Activated CD8-positive, alpha-beta memory T cell treated with anti-CD3 and anti-CD28 coated beads, Interleukin-2, amount 10 ng/mL, durations not matched to agents 7 days and 5 days (primary cell): Measurements from ENCODE around the gene SLC35A3. TPM values are rescaled to one million over a fixed set of nuclear protein-coding genes. Genes with fewer than 3 reads are reported as not detected.

Experiments used
- ATAC-seq: fragments of 150-1000 bp; cut with Tn5 transposase; one replicate; pipeline ENCODE4 v1.10.0; 2021; ENCODE audit warnings: moderate library complexity
- CTCF ChIA-PET: fragments of 350-600 bp; sonication (Branson Sonifier 250); formaldehyde crosslinking; loops from one replicate; lab custom pipeline; 2021; ENCODE audit warnings: antibody characterized with exemption; lab: Charles Lee
- DNase-seq: peaks from one replicate; pipeline ENCODE4 v3.0.0-alpha.2; 2020
- H3K27ac Mint-ChIP-seq: one replicate; pipeline ENCODE4 v1.8.0; 2021; ENCODE audit warnings: mild to moderate bottlenecking, mixed read lengths
- H3K27me3 Mint-ChIP-seq: one replicate; pipeline ENCODE4 v1.8.0; 2021; ENCODE audit warnings: mixed read lengths
- H3K36me3 Mint-ChIP-seq: one replicate; pipeline ENCODE4 v1.8.0; 2021; ENCODE audit warnings: mild to moderate bottlenecking, mixed read lengths
- H3K4me1 Mint-ChIP-seq: one replicate; pipeline ENCODE4 v1.8.0; 2021; ENCODE audit warnings: mixed read lengths
- H3K4me3 Mint-ChIP-seq: one replicate; pipeline ENCODE4 v1.8.0; 2021; ENCODE audit warnings: mild to moderate bottlenecking, moderate library complexity, mixed read lengths
- H3K9me3 Mint-ChIP-seq: one replicate; pipeline ENCODE4 v1.8.0; 2022; ENCODE audit warnings: low read depth, mixed read lengths
- total RNA-seq, 2 experiments: library from RNA; stranded (reverse); gene quantifications; one replicate each; pipeline ENCODE4 v1.2.3, GENCODE V29; 2021

Gene SLC35A3
- total RNA-seq, 2 experiments from 2014 or later = 14.6 to 17.7 TPM

DNA sequence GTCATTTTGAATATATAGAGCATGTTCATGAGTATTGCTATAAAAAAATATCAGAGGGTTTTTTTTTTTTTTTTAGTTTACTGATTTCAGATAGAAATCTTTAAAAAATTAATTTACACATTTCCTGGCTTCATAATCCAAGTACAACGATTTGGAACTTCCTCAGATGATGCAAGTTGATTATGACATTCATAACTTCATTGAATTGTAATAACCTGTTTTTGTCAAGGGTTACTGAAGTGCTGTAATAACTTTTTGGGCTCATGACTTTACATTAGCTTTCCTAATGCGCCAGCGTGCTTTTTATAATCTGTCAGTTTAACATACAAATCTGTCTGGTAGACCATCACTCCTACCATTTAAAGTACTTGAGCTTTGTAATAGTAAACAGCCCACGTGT, 81.6 kb downstream of the SLC35A3 start:
- no peak for DNase-seq
- Mint-ChIP-seq H3K4me1 (peaks cover 45% of the 10 kb centered on the region), H3K36me3 (peaks cover 41% of the 10 kb centered on the region), H3K27ac (no peak overlapping the region), H3K9me3 (no peaks in the 10 kb centered on the region), H3K4me3 (no peak overlapping the region), H3K27me3 (no peaks in the 10 kb centered on the region)
- ATAC-seq = no peak
- CTCF ChIA-PET = interaction anchor here (1.4 kb wide), 1 partner anchor 10 kb away, joined by 3 read pairs; no protein-coding TSS in a partner anchor

DNA sequence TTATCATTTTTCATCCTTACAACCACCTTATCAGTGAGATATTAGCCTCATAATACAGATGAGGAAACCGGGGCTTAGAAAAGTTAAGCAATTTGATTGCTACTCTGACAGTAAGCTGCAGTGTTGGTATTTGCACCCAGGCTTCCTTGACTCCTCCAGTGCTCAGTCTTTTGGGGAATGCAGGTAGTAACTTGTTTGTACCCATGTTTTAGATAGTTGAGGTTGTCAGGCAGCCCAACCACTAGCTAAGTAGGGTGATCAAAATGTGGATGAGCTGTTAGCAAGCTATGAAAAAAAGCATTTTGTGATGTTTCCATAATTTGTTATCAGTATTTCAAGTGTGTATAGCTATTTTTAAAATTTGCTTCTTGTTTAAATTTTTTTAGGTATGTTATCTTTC, 82.1 kb downstream of the SLC35A3 start:
- no peak overlapping the region for H3K27ac Mint-ChIP-seq
- H3K36me3 Mint-ChIP-seq = peaks cover 40% of the 10 kb centered on the region
- H3K4me3 Mint-ChIP-seq = no peak overlapping the region
- CTCF ChIA-PET = interaction anchor here (1.2 to 1.4 kb wide), 2 partner anchors 10 to 91 kb away, joined by 3 read pairs; no protein-coding TSS in a partner anchor
- DNase-seq = no peak
- ATAC-seq = no peak
- H3K4me1 Mint-ChIP-seq = peaks cover 40% of the 10 kb centered on the region
- H3K27me3 Mint-ChIP-seq = no peaks in the 10 kb centered on the region
- H3K9me3 Mint-ChIP-seq = no peaks in the 10 kb centered on the region

DNA sequence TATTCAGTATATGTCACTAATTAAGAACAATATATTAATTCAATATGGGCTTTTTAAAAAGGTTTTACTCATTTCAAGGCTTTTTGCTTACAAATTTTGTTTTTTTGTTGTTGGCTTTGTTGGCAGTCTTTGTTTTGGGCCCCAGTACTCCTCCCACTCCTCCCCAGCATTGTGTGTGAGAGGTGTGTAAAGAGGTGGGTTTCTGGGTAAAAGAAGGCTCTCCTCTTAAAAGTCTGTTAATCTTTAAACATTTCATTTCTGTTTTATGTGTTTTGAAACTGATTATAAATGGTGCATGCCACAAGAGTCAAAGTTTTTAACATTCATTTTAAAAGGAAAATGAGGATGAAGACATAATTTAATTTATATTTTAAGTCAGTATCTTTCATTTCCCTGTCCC, 83.3 kb downstream of the SLC35A3 start:
- H3K36me3 Mint-ChIP-seq = peaks cover 41% of the 10 kb centered on the region
- CTCF ChIA-PET = interaction anchor here (0.9 kb wide), 1 partner anchor 14 kb away, joined by 3 read pairs; no protein-coding TSS in a partner anchor
- H3K9me3 Mint-ChIP-seq = no peaks in the 10 kb centered on the region
- no peaks in the 10 kb centered on the region for H3K27me3 Mint-ChIP-seq
- no peak overlapping the region for H3K27ac Mint-ChIP-seq
- DNase-seq = no peak
- peaks cover 33% of the 10 kb centered on the region for H3K4me1 Mint-ChIP-seq
- no peak for ATAC-seq
- no peak overlapping the region for H3K4me3 Mint-ChIP-seq

DNA sequence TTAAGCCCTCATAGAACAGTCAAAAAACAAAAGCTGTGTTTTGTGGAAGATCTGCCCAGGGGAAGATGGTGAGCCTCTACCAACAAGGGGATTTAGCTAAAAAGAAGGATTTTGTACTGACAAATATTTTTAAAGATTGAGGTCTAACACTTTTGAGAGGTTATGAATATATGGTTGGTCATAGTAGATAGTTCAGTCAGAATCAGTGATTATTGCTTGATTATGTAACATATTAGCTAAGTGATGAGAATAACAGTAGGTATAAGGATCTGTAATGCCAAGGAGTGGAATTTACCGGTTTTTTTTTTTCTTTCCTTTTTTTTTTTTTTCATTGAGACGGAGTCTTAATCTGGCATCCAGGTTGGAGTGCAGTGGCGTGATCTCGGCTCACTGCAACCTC, 83.9 kb downstream of the SLC35A3 start:
- DNase-seq (no peak), ATAC-seq (no peak)
- no peaks in the 10 kb centered on the region for H3K9me3 Mint-ChIP-seq
- H3K36me3 Mint-ChIP-seq = peaks cover 37% of the 10 kb centered on the region
- peaks cover 28% of the 10 kb centered on the region for H3K4me1 Mint-ChIP-seq
- H3K27me3 Mint-ChIP-seq = no peaks in the 10 kb centered on the region
- H3K27ac Mint-ChIP-seq = no peak overlapping the region
- CTCF ChIA-PET = interaction anchor here (0.9 kb wide), 1 partner anchor 14 kb away, joined by 3 read pairs; no protein-coding TSS in a partner anchor
- H3K4me3 Mint-ChIP-seq = no peak overlapping the region

DNA sequence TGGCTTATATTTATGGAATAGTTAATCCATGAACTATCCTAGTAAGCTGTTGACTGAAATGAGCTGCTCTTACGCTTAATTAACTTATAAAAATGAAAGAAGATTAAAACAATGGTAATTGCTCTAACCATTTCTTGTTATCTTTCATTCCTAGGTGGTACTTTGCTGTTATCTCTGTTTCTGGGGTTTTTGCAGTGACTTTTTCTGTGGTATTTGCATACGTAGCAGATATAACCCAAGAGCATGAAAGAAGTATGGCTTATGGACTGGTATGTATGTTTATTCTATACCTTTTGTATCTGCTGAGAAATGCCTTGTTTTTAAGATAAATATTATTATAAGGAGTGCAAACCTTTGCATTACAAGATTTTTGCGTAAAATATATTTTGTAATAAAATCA, 91.9 kb downstream of the SLC35A3 start:
- Mint-ChIP-seq H3K36me3 (peaks cover 56% of the 10 kb centered on the region), H3K4me1 (peaks cover 19% of the 10 kb centered on the region), H3K9me3 (no peaks in the 10 kb centered on the region), H3K27ac (no peak overlapping the region), H3K27me3 (no peaks in the 10 kb centered on the region), H3K4me3 (no peak overlapping the region)
- CTCF ChIA-PET = interaction anchor here (1.0 kb wide), 1 partner anchor 9 kb away, joined by 3 read pairs; no protein-coding TSS in a partner anchor
- DNase-seq = no peak
- ATAC-seq = no peak

DNA sequence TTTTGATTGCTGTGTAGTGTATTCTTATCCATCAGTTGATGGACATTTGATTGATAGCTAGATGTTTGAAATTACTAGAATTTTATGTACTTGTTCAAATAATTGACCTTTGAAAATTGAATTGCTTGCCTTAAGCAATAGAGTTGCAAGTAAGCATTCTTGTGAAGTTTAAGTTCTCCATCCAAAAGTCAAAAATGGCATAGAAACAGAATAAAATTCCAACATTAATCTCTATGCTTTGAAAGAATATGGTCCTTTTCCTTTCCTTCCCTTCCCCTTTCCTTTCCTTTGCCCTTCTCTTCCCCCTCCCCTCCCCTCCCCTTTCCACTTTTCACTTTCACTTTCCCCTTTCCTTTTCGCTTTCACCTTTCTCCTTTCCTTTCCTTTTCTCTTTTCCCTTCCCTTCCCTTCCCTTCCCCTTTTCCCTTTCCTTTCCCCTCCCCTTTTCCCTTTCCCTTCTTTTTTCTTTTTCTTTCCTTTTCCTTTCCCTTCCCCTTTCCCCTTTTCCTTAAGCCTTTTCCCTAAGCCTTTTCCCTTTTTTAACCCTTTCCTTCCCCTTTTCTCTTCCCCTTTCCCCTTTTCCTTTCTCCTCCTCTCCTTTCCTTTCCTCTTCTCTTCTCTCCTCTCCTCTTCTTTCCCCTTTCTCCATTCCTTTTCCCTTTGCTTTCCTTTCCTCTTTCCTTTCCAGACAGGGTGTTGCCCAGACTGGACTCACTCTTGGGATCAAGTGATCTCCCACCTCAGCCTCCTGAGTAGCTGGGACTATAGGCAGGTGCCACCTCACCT, 95.6 kb downstream of the SLC35A3 start:
- Mint-ChIP-seq H3K4me1 (peaks cover 27% of the 10 kb centered on the region), H3K36me3 (peaks cover 68% of the 10 kb centered on the region), H3K9me3 (no peaks in the 10 kb centered on the region), H3K27me3 (no peaks in the 10 kb centered on the region), H3K27ac (peak overlapping the region; percentile 4), H3K4me3 (no peak overlapping the region)
- CTCF ChIA-PET = no interaction called here
- DNase-seq (no peak), ATAC-seq (no peak)

DNA sequence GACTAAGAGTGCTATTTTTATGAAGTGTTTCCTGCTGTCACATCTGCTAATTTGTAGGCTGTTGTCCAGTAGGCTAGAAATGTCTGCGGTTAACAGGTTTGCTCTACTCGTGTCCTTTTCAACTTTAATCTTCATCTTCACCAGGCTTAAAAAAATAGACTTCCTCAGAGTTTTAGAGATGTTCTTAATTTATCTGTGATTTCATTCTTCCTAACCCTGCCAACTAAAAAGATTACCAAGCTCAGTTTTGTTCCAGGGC, 96.1 kb downstream of the SLC35A3 start:
- Mint-ChIP-seq H3K9me3 (no peaks in the 10 kb centered on the region), H3K4me3 (no peak overlapping the region), H3K4me1 (peaks cover 26% of the 10 kb centered on the region), H3K27ac (peak overlapping the region; percentile 34), H3K36me3 (peaks cover 69% of the 10 kb centered on the region), H3K27me3 (no peaks in the 10 kb centered on the region)
- ATAC-seq = no peak
- no peak for DNase-seq
- CTCF ChIA-PET = no interaction called here

DNA sequence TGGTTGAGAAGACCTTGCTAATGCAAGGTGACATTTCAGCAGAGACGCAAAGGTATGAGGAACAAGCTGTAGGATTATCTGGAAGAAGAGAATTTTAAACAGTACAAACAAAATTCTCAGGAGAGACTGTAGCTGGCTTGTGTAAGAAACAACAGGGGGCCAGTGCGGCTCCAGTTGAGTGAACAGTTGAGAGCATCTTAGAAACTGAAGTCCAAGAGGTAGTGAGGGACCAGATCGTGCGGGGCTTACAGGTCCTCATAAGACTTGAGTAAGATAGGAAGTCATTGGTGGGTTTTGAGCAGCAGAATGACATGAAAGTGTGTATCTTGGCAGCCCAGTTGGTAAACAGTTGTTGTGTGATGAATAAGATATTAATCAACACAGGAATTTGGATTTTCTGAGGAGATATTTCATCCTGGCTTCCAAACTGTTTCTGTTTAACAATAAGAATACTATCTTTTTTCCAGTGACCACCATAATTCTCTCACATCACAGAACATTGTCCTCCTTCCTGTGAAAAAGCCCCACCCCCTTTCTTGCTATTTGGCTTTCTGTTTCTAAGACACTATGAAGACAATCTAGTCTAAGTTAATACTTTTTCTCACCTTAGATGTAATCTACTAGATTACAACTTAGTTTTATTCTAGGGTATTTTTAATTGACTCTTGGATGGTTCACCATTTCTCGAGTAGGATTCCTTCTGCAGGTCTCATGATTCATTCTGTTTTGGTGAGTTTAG, 100.6 kb downstream of the SLC35A3 start:
- peak; percentile 51 for ATAC-seq

DNA sequence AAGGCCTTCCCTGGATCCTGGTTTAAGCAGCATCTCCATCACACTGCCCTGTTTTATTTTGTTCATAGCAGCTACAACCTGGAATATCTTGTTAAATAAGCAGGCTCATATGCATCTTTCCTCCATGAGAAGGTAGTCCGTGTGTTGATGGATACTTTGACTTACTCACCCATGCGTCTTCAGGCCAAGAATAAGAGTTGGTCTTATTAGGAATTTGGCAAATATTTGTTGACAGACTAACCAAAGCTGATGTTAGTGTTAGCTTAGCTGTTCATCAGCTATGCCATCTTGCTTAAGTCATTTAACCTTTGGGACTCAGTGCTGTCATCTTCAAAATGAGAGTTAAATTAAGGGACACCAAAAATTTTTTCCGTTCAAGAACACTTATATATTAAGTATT, 103.7 kb downstream of the SLC35A3 start:
- Mint-ChIP-seq H3K27ac (no peak overlapping the region), H3K4me3 (no peak overlapping the region), H3K27me3 (no peaks in the 10 kb centered on the region), H3K9me3 (no peaks in the 10 kb centered on the region), H3K4me1 (peaks cover 29% of the 10 kb centered on the region), H3K36me3 (peaks cover 70% of the 10 kb centered on the region)
- DNase-seq (no peak), ATAC-seq (no peak)
- CTCF ChIA-PET = no interaction called here

More for the DNA sequence above, 100.6 kb downstream of the SLC35A3 start:
- CTCF ChIA-PET = interaction anchor here (0.9 kb wide), 1 partner anchor 10 kb away, joined by 3 read pairs; no protein-coding TSS in a partner anchor
- no peak for DNase-seq
- H3K4me1 Mint-ChIP-seq = peaks cover 23% of the 10 kb centered on the region
- H3K27ac Mint-ChIP-seq = no peak overlapping the region
- no peaks in the 10 kb centered on the region for H3K27me3 Mint-ChIP-seq
- peaks cover 72% of the 10 kb centered on the region for H3K36me3 Mint-ChIP-seq
- H3K9me3 Mint-ChIP-seq = no peaks in the 10 kb centered on the region
- no peak overlapping the region for H3K4me3 Mint-ChIP-seq

DNA sequence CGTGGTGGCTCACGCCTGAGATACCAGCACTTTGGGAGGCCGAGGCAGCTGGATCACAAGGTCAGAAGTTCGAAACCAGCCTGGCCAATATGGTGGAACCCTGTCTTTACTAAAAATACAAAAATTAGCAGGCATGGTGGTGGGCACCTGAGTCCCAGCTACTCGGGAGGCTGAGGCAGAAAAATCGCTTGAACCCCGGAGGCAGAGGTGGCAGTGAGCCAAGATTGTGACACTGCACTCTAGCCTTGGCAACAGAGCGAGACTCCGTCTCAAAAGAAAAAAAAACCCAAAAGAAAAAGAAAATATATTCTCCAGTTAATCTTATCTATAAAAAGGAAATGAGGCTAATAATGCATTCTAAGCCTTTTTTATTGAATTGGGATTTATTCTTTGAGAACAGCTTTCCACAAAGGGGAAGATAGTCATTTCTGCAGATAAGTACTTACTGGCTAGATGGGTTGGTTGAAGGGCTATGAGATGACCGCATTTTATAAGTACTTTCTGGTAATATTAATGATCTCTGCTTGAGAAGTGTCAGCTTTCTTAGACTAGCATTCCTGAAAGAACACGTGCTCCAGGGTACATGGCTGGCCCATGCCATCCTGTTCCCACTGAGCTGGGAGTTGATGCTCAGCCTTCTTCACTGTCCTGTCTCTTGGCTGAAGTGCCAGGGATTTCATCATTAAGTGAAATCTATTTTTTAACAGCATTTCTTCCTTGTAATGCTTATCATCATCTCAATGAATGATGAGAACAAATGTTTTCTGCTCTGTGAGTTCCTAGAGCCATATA, 105.0 kb downstream of the SLC35A3 start:
- Mint-ChIP-seq H3K4me1 (peaks cover 24% of the 10 kb centered on the region), H3K9me3 (no peaks in the 10 kb centered on the region), H3K27ac (no peak overlapping the region), H3K36me3 (peaks cover 69% of the 10 kb centered on the region), H3K4me3 (no peak overlapping the region), H3K27me3 (no peaks in the 10 kb centered on the region)
- CTCF ChIA-PET = interaction anchor here (1.3 kb wide), 1 partner anchor 26 kb away, joined by 3 read pairs; no protein-coding TSS in a partner anchor
- DNase-seq (no peak), ATAC-seq (no peak)

DNA sequence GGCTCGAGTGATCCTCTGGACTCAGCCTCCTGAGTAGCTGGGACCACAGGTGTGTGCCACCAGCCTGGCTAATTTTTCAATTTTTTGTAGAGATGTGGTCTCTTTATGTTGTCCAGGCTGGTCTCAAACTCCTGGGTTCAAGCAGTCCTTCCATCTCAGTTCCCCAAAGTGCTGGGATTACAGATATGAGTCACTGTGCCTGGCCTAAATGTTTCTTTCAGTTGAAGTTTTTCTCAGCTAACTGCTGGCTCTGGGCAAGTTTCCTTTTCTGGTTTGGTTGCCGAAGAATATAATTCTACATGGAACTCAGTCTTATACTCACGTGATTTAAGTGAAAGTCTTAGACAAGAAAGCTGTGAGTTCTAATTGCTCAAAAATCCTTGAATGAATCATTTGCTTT, 106.0 kb downstream of the SLC35A3 start:
- CTCF ChIA-PET = interaction anchor here (1.3 kb wide), 1 partner anchor 27 kb away, joined by 3 read pairs; no protein-coding TSS in a partner anchor
- no peak for ATAC-seq
- Mint-ChIP-seq H3K4me3 (no peak overlapping the region), H3K9me3 (no peaks in the 10 kb centered on the region), H3K27ac (peak overlapping the region; percentile 11), H3K27me3 (no peaks in the 10 kb centered on the region), H3K36me3 (peaks cover 64% of the 10 kb centered on the region), H3K4me1 (peaks cover 18% of the 10 kb centered on the region)
- no peak for DNase-seq

DNA sequence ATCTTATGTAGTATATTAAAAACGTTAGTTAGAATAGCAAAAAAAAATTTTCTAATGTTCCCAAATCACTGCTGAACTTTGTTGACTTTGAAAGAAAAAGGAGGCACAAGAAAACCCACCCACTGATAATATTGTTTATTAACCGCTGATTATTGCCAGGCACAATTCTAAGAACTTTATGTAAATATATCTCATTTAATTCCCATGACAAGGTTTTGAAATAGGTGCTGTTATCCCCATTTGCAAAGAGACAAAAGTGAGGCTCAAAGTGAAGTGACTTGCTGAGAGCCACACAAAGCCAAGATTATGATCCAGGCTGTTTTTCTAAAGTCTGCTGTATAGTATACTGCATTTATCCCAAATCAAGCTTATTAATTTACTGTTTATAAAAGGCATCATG, 106.5 kb downstream of the SLC35A3 start:
- H3K27ac Mint-ChIP-seq = no peak overlapping the region
- ATAC-seq = no peak

DNA sequence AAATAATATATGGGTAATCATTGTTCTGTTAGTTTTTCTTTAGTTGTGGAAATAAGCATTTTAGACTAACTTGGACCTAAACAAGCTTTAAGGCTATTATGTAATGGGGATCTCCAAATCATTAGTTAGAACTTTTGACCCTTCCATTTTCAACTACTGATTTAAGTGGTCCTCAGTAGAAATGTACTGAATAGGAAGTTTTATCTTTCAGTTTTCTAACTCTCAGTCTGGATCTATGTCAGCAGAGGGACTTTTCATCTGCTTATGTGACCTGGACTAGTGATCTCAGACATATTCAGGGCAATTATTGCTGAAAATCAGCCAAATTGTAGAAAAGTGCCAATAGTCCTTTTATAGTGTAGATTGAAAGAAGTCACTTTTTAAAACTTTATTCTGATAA, 106.9 kb downstream of the SLC35A3 start:
- CTCF ChIA-PET = no interaction called here
- H3K36me3 Mint-ChIP-seq = peaks cover 61% of the 10 kb centered on the region
- H3K4me1 Mint-ChIP-seq = peaks cover 18% of the 10 kb centered on the region
- no peaks in the 10 kb centered on the region for H3K27me3 Mint-ChIP-seq
- peak; percentile 30 for ATAC-seq
- H3K9me3 Mint-ChIP-seq = no peaks in the 10 kb centered on the region
- H3K27ac Mint-ChIP-seq = no peak overlapping the region
- H3K4me3 Mint-ChIP-seq = no peak overlapping the region
- no peak for DNase-seq

More for the DNA sequence above, 106.5 kb downstream of the SLC35A3 start:
- H3K4me1 Mint-ChIP-seq = peaks cover 18% of the 10 kb centered on the region
- DNase-seq = no peak
- no peaks in the 10 kb centered on the region for H3K9me3 Mint-ChIP-seq
- no peak overlapping the region for H3K4me3 Mint-ChIP-seq
- peaks cover 63% of the 10 kb centered on the region for H3K36me3 Mint-ChIP-seq
- H3K27me3 Mint-ChIP-seq = no peaks in the 10 kb centered on the region
- CTCF ChIA-PET = interaction anchor here (1.3 kb wide), 1 partner anchor 28 kb away, joined by 3 read pairs; no protein-coding TSS in a partner anchor
